ENCODE measurements around the gene UBR3. TPM values are rescaled to one million over a fixed set of nuclear protein-coding genes. Genes with fewer than 3 reads are reported as not detected.

Gene UBR3
- total and polyA plus RNA-seq, 4 donors: 6.1 to 63.9 (median 41.2) TPM

- no peak overlapping the region for H3K4me3 ChIP-seq (ENCODE audit: low read length in 2 of 2)
- ATAC-seq (ENCODE audit: low FRiP score): no peak
- H3K4me1 ChIP-seq (ENCODE audit: control insufficient read depth in 1 of 2, insufficient read depth in 2 of 2, low read length in 2 of 2): no peaks in the 10 kb centered on the region
- no peak for DNase-seq
- WGBS, 2 donors: 22 to 25% methylated on average over 2 of the region's 2 CpGs
- H3K36me3 ChIP-seq (ENCODE audit: control insufficient read depth in 1 of 2, insufficient read depth in 2 of 2, low read length in 1 of 2): peaks cover 0 to 2% of the 10 kb centered on the region in 2 donors
- H3K9me3 ChIP-seq (ENCODE audit: control insufficient read depth, low read length): no peaks in the 10 kb centered on the region
- intact Hi-C loops (cut with DNase I): no loop called here
- no peak overlapping the region for H3K27ac ChIP-seq (ENCODE audit: low read depth in 1 of 2, low read length in 2 of 2)
- no peaks in the 10 kb centered on the region for H3K27me3 ChIP-seq (ENCODE audit: control insufficient read depth in 1 of 2, insufficient read depth in 2 of 2, low read length in 1 of 2)
Observed at GRCh38 chr2:169964740-169965139, 137.5 kb downstream of the UBR3 start.

- Histone ChIP-seq H3K27me3 (ENCODE audit: control insufficient read depth in 1 of 2, insufficient read depth in 2 of 2, low read length in 1 of 2) (no peaks in the 10 kb centered on the region), H3K4me3 (ENCODE audit: low read length in 2 of 2) (no peak overlapping the region), H3K4me1 (ENCODE audit: control insufficient read depth in 1 of 2, insufficient read depth in 2 of 2, low read length in 2 of 2) (no peaks in the 10 kb centered on the region), H3K9me3 (ENCODE audit: control insufficient read depth, low read length) (no peaks in the 10 kb centered on the region), H3K27ac (ENCODE audit: low read depth in 1 of 2, low read length in 2 of 2) (no peak overlapping the region), H3K36me3 (ENCODE audit: control insufficient read depth in 1 of 2, insufficient read depth in 2 of 2, low read length in 1 of 2) (peaks cover 0 to 2% of the 10 kb centered on the region in 2 donors)
- ATAC-seq (ENCODE audit: low FRiP score) (no peak), DNase-seq (no peak)
- WGBS, 2 donors: 98 to 100% methylated on average over 2 of the region's 2 CpGs
- intact Hi-C loops (cut with DNase I): no loop called here
Observed at GRCh38 chr2:169965495-169965894, 138.2 kb downstream of the UBR3 start.

GRCh38 chr2:169966454-169966853 lies 139.2 kb downstream of the UBR3 start:
- Histone ChIP-seq H3K27me3 (ENCODE audit: control insufficient read depth in 1 of 2, insufficient read depth in 2 of 2, low read length in 1 of 2) (no peaks in the 10 kb centered on the region), H3K4me3 (ENCODE audit: low read length in 2 of 2) (no peak overlapping the region), H3K4me1 (ENCODE audit: control insufficient read depth in 1 of 2, insufficient read depth in 2 of 2, low read length in 2 of 2) (no peaks in the 10 kb centered on the region), H3K36me3 (ENCODE audit: control insufficient read depth in 1 of 2, insufficient read depth in 2 of 2, low read length in 1 of 2) (peaks cover 0 to 2% of the 10 kb centered on the region in 2 donors), H3K9me3 (ENCODE audit: control insufficient read depth, low read length) (no peaks in the 10 kb centered on the region), H3K27ac (ENCODE audit: low read depth in 1 of 2, low read length in 2 of 2) (no peak overlapping the region)
- DNase-seq (no peak), ATAC-seq (ENCODE audit: low FRiP score) (no peak)
- WGBS, 2 donors: 56 to 58% methylated on average over 4 of the region's 4 CpGs
- intact Hi-C loops (cut with DNase I): no loop called here

GRCh38 chr2:169968743-169969142 lies 141.5 kb downstream of the UBR3 start:
- DNase-seq: no peak
- ATAC-seq (ENCODE audit: low FRiP score): no peak
- H3K36me3 ChIP-seq (ENCODE audit: control insufficient read depth in 1 of 2, insufficient read depth in 2 of 2, low read length in 1 of 2): no peaks in the 10 kb centered on the region

GRCh38 chr2:169975221-169975620 lies 148.0 kb downstream of the UBR3 start:
- H3K9me3 ChIP-seq (ENCODE audit: control insufficient read depth, low read length): peaks cover 1% of the 10 kb centered on the region
- H3K36me3 ChIP-seq (ENCODE audit: control insufficient read depth in 1 of 2, insufficient read depth in 2 of 2, low read length in 1 of 2): peaks cover 0 to 3% of the 10 kb centered on the region in 2 donors
- WGBS, 2 donors: 87 to 88% methylated on average over 3 of the region's 3 CpGs
- intact Hi-C loops (cut with DNase I): no loop called here
- ATAC-seq (ENCODE audit: low FRiP score) (no peak), DNase-seq (no peak)
- no peaks in the 10 kb centered on the region for H3K4me1 ChIP-seq (ENCODE audit: control insufficient read depth in 1 of 2, insufficient read depth in 2 of 2, low read length in 2 of 2)
- no peaks in the 10 kb centered on the region for H3K27me3 ChIP-seq (ENCODE audit: control insufficient read depth in 1 of 2, insufficient read depth in 2 of 2, low read length in 1 of 2)
- H3K27ac ChIP-seq (ENCODE audit: low read depth in 1 of 2, low read length in 2 of 2): no peak overlapping the region
- no peak overlapping the region for H3K4me3 ChIP-seq (ENCODE audit: low read length in 2 of 2)

More at GRCh38 chr2:169968743-169969142, 141.5 kb downstream of the UBR3 start:
- Histone ChIP-seq H3K27me3 (ENCODE audit: control insufficient read depth in 1 of 2, insufficient read depth in 2 of 2, low read length in 1 of 2) (no peaks in the 10 kb centered on the region), H3K27ac (ENCODE audit: low read depth in 1 of 2, low read length in 2 of 2) (no peak overlapping the region), H3K9me3 (ENCODE audit: control insufficient read depth, low read length) (no peaks in the 10 kb centered on the region), H3K4me1 (ENCODE audit: control insufficient read depth in 1 of 2, insufficient read depth in 2 of 2, low read length in 2 of 2) (no peaks in the 10 kb centered on the region), H3K4me3 (ENCODE audit: low read length in 2 of 2) (no peak overlapping the region)
- intact Hi-C loops (cut with DNase I): no loop called here

- intact Hi-C loops (cut with DNase I): no loop called here
- Histone ChIP-seq H3K27ac (ENCODE audit: low read depth in 1 of 2, low read length in 2 of 2) (no peak overlapping the region), H3K4me1 (ENCODE audit: control insufficient read depth in 1 of 2, insufficient read depth in 2 of 2, low read length in 2 of 2) (no peaks in the 10 kb centered on the region), H3K4me3 (ENCODE audit: low read length in 2 of 2) (no peak overlapping the region), H3K9me3 (ENCODE audit: control insufficient read depth, low read length) (peaks cover 1% of the 10 kb centered on the region), H3K36me3 (ENCODE audit: control insufficient read depth in 1 of 2, insufficient read depth in 2 of 2, low read length in 1 of 2) (peaks cover 0 to 3% of the 10 kb centered on the region in 2 donors), H3K27me3 (ENCODE audit: control insufficient read depth in 1 of 2, insufficient read depth in 2 of 2, low read length in 1 of 2) (no peaks in the 10 kb centered on the region)
- ATAC-seq (ENCODE audit: low FRiP score) (no peak), DNase-seq (no peak)
Observed at GRCh38 chr2:169976335-169976851, 149.1 kb downstream of the UBR3 start.

GRCh38 chr2:169977530-169977929 lies 150.3 kb downstream of the UBR3 start:
- H3K27me3 ChIP-seq (ENCODE audit: control insufficient read depth in 1 of 2, insufficient read depth in 2 of 2, low read length in 1 of 2): no peaks in the 10 kb centered on the region
- H3K4me3 ChIP-seq (ENCODE audit: low read length in 2 of 2): no peak overlapping the region
- peaks cover 1% of the 10 kb centered on the region for H3K9me3 ChIP-seq (ENCODE audit: control insufficient read depth, low read length)
- ATAC-seq (ENCODE audit: low FRiP score) (no peak), DNase-seq (no peak)
- no peaks in the 10 kb centered on the region for H3K4me1 ChIP-seq (ENCODE audit: control insufficient read depth in 1 of 2, insufficient read depth in 2 of 2, low read length in 2 of 2)
- H3K36me3 ChIP-seq (ENCODE audit: control insufficient read depth in 1 of 2, insufficient read depth in 2 of 2, low read length in 1 of 2): peaks cover 0 to 3% of the 10 kb centered on the region in 2 donors
- WGBS, 2 donors: 97 to 99% methylated on average over 3 of the region's 3 CpGs
- intact Hi-C loops (cut with DNase I): no loop called here
- H3K27ac ChIP-seq (ENCODE audit: low read depth in 1 of 2, low read length in 2 of 2): no peak overlapping the region

GRCh38 chr2:169978402-169979017 lies 151.3 kb downstream of the UBR3 start:
- Histone ChIP-seq H3K36me3 (ENCODE audit: control insufficient read depth in 1 of 2, insufficient read depth in 2 of 2, low read length in 1 of 2) (peaks cover 0 to 3% of the 10 kb centered on the region in 2 donors), H3K4me3 (ENCODE audit: low read length in 2 of 2) (no peak overlapping the region), H3K4me1 (ENCODE audit: control insufficient read depth in 1 of 2, insufficient read depth in 2 of 2, low read length in 2 of 2) (no peaks in the 10 kb centered on the region), H3K27me3 (ENCODE audit: control insufficient read depth in 1 of 2, insufficient read depth in 2 of 2, low read length in 1 of 2) (no peaks in the 10 kb centered on the region), H3K9me3 (ENCODE audit: control insufficient read depth, low read length) (peaks cover 1% of the 10 kb centered on the region), H3K27ac (ENCODE audit: low read depth in 1 of 2, low read length in 2 of 2) (no peak overlapping the region)
- DNase-seq: no peak
- 93% methylated on average over 2 of the region's 2 CpGs for WGBS, 2 donors
- ATAC-seq (ENCODE audit: low FRiP score): no peak
- intact Hi-C loops (cut with DNase I): no loop called here

- WGBS, 2 donors: 97 to 98% methylated on average over 2 of the region's 2 CpGs
- intact Hi-C loops (cut with DNase I): no loop called here
- no peak for DNase-seq
- ATAC-seq (ENCODE audit: low FRiP score): no peak
- Histone ChIP-seq H3K27me3 (ENCODE audit: control insufficient read depth in 1 of 2, insufficient read depth in 2 of 2, low read length in 1 of 2) (no peaks in the 10 kb centered on the region), H3K36me3 (ENCODE audit: control insufficient read depth in 1 of 2, insufficient read depth in 2 of 2, low read length in 1 of 2) (peaks cover 0 to 3% of the 10 kb centered on the region in 2 donors), H3K4me3 (ENCODE audit: low read length in 2 of 2) (no peak overlapping the region), H3K9me3 (ENCODE audit: control insufficient read depth, low read length) (peaks cover 1% of the 10 kb centered on the region), H3K27ac (ENCODE audit: low read depth in 1 of 2, low read length in 2 of 2) (no peak overlapping the region), H3K4me1 (ENCODE audit: control insufficient read depth in 1 of 2, insufficient read depth in 2 of 2, low read length in 2 of 2) (no peaks in the 10 kb centered on the region)
Observed at GRCh38 chr2:169979025-169979424, 151.8 kb downstream of the UBR3 start.
